ENCODE data around the gene AKAP3.

- TF ChIP-seq CTCF (conservative IDR thresholded peaks at IDR 0.05; ENCODE audit: low read length) (no peak), EZH2phosphoT487 (IDR thresholded peaks at IDR 0.05; ENCODE audit: borderline replicate concordance) (no peak)
Measured at GRCh38 chr12:4603421-4603820, 45.4 kb downstream of the AKAP3 start.

Measured in Loucy (cell line).